ENCODE results near the gene UBASH3A.

UBASH3A gene

GRCh38 chr21:42362700-42363099, 41.0 kb upstream of the UBASH3A start:
- ChIA-PET CTCF (interaction anchor here (0.7 to 1.3 kb wide), 3 partner anchors 10 to 255 kb away, joined by 5 read pairs; no protein-coding TSS in a partner anchor), POLR2A (interaction anchor here (0.7 kb wide), 2 partner anchors 10 to 38 kb away, joined by 3 read pairs; no protein-coding TSS in a partner anchor)
- Histone ChIP-seq H3K4me1 (ENCODE audit: control insufficient read depth, insufficient read depth, low read length) (no peaks in the 10 kb centered on the region), H3K4me3 (ENCODE audit: low read depth, low read length) (no peak overlapping the region), H3K9me3 (ENCODE audit: control insufficient read depth, insufficient read depth, low read depth, low read length) (no peaks in the 10 kb centered on the region), H3K36me3 (ENCODE audit: control insufficient read depth in 2 of 2, insufficient read depth in 1 of 2, low read length in 2 of 2) (no peaks in the 10 kb centered on the region), H3K27ac (ENCODE audit: extremely low read depth, low read depth, low read length) (no peak overlapping the region)
- no peak for TF ChIP-seq ZNF639 (tag by site-specific recombination; IDR thresholded peaks at IDR 0.05)
- TF ChIP-seq ZBTB11 (tag by site-specific recombination; conservative IDR thresholded peaks at IDR 0.05; ENCODE audit: low read depth): no peak
- no peak for TF ChIP-seq ZNF660 (tag by site-specific recombination; IDR thresholded peaks at IDR 0.05)
- no peak for TF ChIP-seq ZNF140 (tag by site-specific recombination; IDR thresholded peaks at IDR 0.05)
- no peak for TF ChIP-seq SCRT1 (tag by site-specific recombination; IDR thresholded peaks at IDR 0.05; ENCODE audit: borderline replicate concordance)
- TF ChIP-seq ZNF701 (tag by site-specific recombination; IDR thresholded peaks at IDR 0.05): no peak
- TF ChIP-seq ZNF292 (tag by site-specific recombination; IDR thresholded peaks at IDR 0.05; ENCODE audit: borderline replicate concordance, low read depth): no peak
- TF ChIP-seq ZNF423 (tag by site-specific recombination; IDR thresholded peaks at IDR 0.05): no peak
- TF ChIP-seq ZNF704 (tag by site-specific recombination; IDR thresholded peaks at IDR 0.05): no peak

- H3K9me3 ChIP-seq (ENCODE audit: control insufficient read depth, insufficient read depth, low read depth, low read length): no peaks in the 10 kb centered on the region
- H3K27ac ChIP-seq (ENCODE audit: extremely low read depth, low read depth, low read length): no peak overlapping the region
- no peaks in the 10 kb centered on the region for H3K4me1 ChIP-seq (ENCODE audit: control insufficient read depth, insufficient read depth, low read length)
- TF ChIP-seq ZNF280D (tag by site-specific recombination; IDR thresholded peaks at IDR 0.05) (no peak), ZNF571 (tag by site-specific recombination; IDR thresholded peaks at IDR 0.05) (no peak), ZNF449 (tag by site-specific recombination; IDR thresholded peaks at IDR 0.05) (no peak), ZNF626 (tag by site-specific recombination; IDR thresholded peaks at IDR 0.05) (no peak), WT1 (tag by site-specific recombination; IDR thresholded peaks at IDR 0.05) (no peak)
- ChIA-PET CTCF (interaction anchor here (0.7 to 1.3 kb wide), 2 partner anchors 178 to 255 kb away, joined by 3 to 5 read pairs; no protein-coding TSS in a partner anchor), POLR2A (no interaction called here)
- H3K36me3 ChIP-seq (ENCODE audit: control insufficient read depth in 2 of 2, insufficient read depth in 1 of 2, low read length in 2 of 2): no peaks in the 10 kb centered on the region
- H3K4me3 ChIP-seq (ENCODE audit: low read depth, low read length): no peak overlapping the region
Observed at GRCh38 chr21:42363312-42363711, 40.4 kb upstream of the UBASH3A start.
